ENCODE measurements around the gene PAH. TPM values are rescaled to one million over a fixed set of nuclear protein-coding genes. Genes with fewer than 3 reads are reported as not detected.

The PAH gene
- total RNA-seq, 1 experiment from 2014 or later, result 5.7 TPM

GRCh38 chr12:102824218-102824835 lies 92.7 kb downstream of the PAH start (continued):
- TF ChIP-seq HMGXB4 (CRISPR knock-in tag; IDR thresholded peaks at IDR 0.05) (no peak), GRHL2 (CRISPR knock-in tag; IDR thresholded peaks at IDR 0.05; ENCODE audit: insufficient replicate concordance, severe bottlenecking) (no peak), JAZF1 (CRISPR knock-in tag; IDR thresholded peaks at IDR 0.05) (no peak), PRRX2 (CRISPR knock-in tag; IDR thresholded peaks at IDR 0.05) (no peak), ATF6 (CRISPR knock-in tag; IDR thresholded peaks at IDR 0.05) (no peak), NR2C2 (CRISPR knock-in tag; IDR thresholded peaks at IDR 0.05) (peak; percentile 28; the same call in 1 of the 2 replicates), FOXK1 (CRISPR knock-in tag; IDR thresholded peaks at IDR 0.05) (peak; percentile 97), SMAD4 (CRISPR knock-in tag; IDR thresholded peaks at IDR 0.05) (peak; percentile 87), ETV6 (CRISPR knock-in tag; IDR thresholded peaks at IDR 0.05) (peak; percentile 89), EMX1 (CRISPR knock-in tag; IDR thresholded peaks at IDR 0.05) (no peak), GABPB1 (CRISPR knock-in tag; IDR thresholded peaks at IDR 0.05) (no peak), ZNF219 (CRISPR knock-in tag; IDR thresholded peaks at IDR 0.05; ENCODE audit: borderline replicate concordance) (peak; percentile 92), NFE2L1 (CRISPR knock-in tag; IDR thresholded peaks at IDR 0.05) (peak; percentile 95), TEAD1 (CRISPR knock-in tag; IDR thresholded peaks at IDR 0.05) (peak; percentile 95), KAT7 (CRISPR knock-in tag; IDR thresholded peaks at IDR 0.05; ENCODE audit: borderline replicate concordance) (0 out of 2 replicates have a peak, but pooled peaks have one; percentile 59), TCF7 (CRISPR knock-in tag; IDR thresholded peaks at IDR 0.05; ENCODE audit: low read depth) (peak; percentile 90), ATF1 (CRISPR knock-in tag; IDR thresholded peaks at IDR 0.05) (peak; percentile 45; the same call in 1 of the 2 replicates), GTF2I (CRISPR knock-in tag; conservative IDR thresholded peaks at IDR 0.05) (no peak), IRF1 (CRISPR knock-in tag; IDR thresholded peaks at IDR 0.05) (peak; percentile 93), FOXJ3 (CRISPR knock-in tag; IDR thresholded peaks at IDR 0.05; ENCODE audit: borderline replicate concordance) (no peak), FOXP1 (CRISPR knock-in tag; IDR thresholded peaks at IDR 0.05; ENCODE audit: borderline replicate concordance) (peak; percentile 98), RORB (CRISPR knock-in tag; IDR thresholded peaks at IDR 0.05) (no peak), FOXP4 (CRISPR knock-in tag; IDR thresholded peaks at IDR 0.05) (peak; percentile 98), PREB (CRISPR knock-in tag; IDR thresholded peaks at IDR 0.05; ENCODE audit: borderline replicate concordance) (peak; percentile 77; the same call in 1 of the 2 replicates), NFYB (CRISPR knock-in tag; conservative IDR thresholded peaks at IDR 0.05; ENCODE audit: low read depth) (peak; percentile 58; the same call in 1 of the 2 replicates), ZNF232 (CRISPR knock-in tag; IDR thresholded peaks at IDR 0.05) (peak; percentile 96), MAX (CRISPR knock-in tag; IDR thresholded peaks at IDR 0.05) (peak; percentile 90), ATF3 (CRISPR knock-in tag; conservative IDR thresholded peaks at IDR 0.05) (no peak), PRDM15 (CRISPR knock-in tag; IDR thresholded peaks at IDR 0.05) (no peak)
